ENCODE data around the gene ZBTB49.
A peak's percentile ranks its signal among the peaks of the same experiment; 100 is the strongest.
"Not testable (repeated sequence)": the region's sequence is repeated elsewhere in the genome, so short reads cannot be mapped to it uniquely, and the experiment has no call there.

Gene ZBTB49

GRCh38 chr4:4289941-4290850, at the start of gene ZBTB49, which contains the start of gene LYAR:
Gene ZBTB49 (plus strand): TSS chr4:4290251. CDS start chr4:4299946, 9,695 bp downstream.
Gene LYAR (minus strand): TSS chr4:4290154. CDS start chr4:4283742, 6,412 bp downstream.
- peak; percentile 94 for DNase-seq (ENCODE audit: low read depth, low spot score)

DNA sequence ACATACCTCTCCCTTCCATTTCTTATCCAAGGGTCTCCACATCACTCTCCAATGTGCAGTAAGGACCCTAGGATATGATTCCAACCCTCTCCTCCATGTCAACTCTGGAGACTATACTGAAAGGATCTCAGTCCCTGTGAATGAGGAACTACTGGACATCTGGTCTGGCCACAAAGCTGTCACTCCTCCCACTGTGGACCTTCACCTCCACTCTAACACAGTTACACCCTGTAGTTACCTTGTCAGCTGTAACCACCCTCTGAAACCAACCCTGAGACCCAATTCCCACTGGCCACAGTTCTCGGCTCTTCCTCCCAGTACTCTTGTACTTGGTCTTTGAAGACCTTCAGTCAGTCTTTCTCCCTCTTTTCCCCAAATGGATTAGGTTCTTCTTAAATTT, 44.9 kb upstream of the ZBTB49 start:
- DNase-seq (ENCODE audit: low read depth, low spot score) = no peak

- DNase-seq (ENCODE audit: low read depth, low spot score) = no peak
These were observed 42.4 kb upstream of the ZBTB49 start for GRCh38 chr4:4247696-4248028.

GRCh38 chr4:4248029-4248884, 41.8 kb upstream of the ZBTB49 start, which contains the start of gene TMEM128:
Gene TMEM128 (minus strand): TSS chr4:4248223. CDS start chr4:4248202, 21 bp downstream.
- peak; percentile 84 for DNase-seq (ENCODE audit: low read depth, low spot score)

DNA sequence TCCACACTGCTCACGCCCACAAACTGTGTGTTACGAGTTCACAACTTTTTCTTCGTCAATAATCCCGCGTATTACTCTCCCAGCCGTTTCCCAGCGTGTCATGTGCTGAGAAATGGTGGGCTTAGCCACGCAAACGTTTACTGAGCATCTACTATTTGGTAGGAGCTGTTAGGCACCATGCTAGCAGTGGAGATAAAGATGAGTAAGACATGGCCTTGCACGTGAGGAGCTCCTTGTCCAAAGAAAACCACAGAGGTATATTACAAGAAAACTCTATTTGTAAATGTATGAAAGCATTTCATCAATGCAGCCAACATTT, 41.2 kb upstream of the ZBTB49 start:
- no peak for DNase-seq (ENCODE audit: low read depth, low spot score)

GRCh38 chr4:4249342-4249741, 40.7 kb upstream of the ZBTB49 start:
- DNase-seq (ENCODE audit: low read depth, low spot score) = not testable (repeated sequence)

- DNase-seq (ENCODE audit: low read depth, low spot score) = no peak
These were observed 40.2 kb upstream of the ZBTB49 start for GRCh38 chr4:4249866-4250265.

GRCh38 chr4:4254199-4254598, 35.9 kb upstream of the ZBTB49 start:
- DNase-seq (ENCODE audit: low read depth, low spot score) = no peak

- DNase-seq (ENCODE audit: low read depth, low spot score) = no peak
These were observed 35.4 kb upstream of the ZBTB49 start for GRCh38 chr4:4254666-4255065.

- no peak for DNase-seq (ENCODE audit: low read depth, low spot score)
These were observed 33.3 kb upstream of the ZBTB49 start for GRCh38 chr4:4256799-4257198.

- not testable (repeated sequence) for DNase-seq (ENCODE audit: low read depth, low spot score)
These were observed 32.3 kb upstream of the ZBTB49 start for GRCh38 chr4:4257705-4258104.

- DNase-seq (ENCODE audit: low read depth, low spot score) = no peak
These were observed 30.5 kb upstream of the ZBTB49 start for GRCh38 chr4:4259484-4260100.

GRCh38 chr4:4260185-4260751, 29.8 kb upstream of the ZBTB49 start:
- no peak for DNase-seq (ENCODE audit: low read depth, low spot score)

- no peak for DNase-seq (ENCODE audit: low read depth, low spot score)
These were observed 22.1 kb upstream of the ZBTB49 start for GRCh38 chr4:4267981-4268380.

- no peak for DNase-seq (ENCODE audit: low read depth, low spot score)
These were observed 21.3 kb upstream of the ZBTB49 start for GRCh38 chr4:4268776-4269175.

GRCh38 chr4:4269331-4269731, 20.7 kb upstream of the ZBTB49 start:
- no peak for DNase-seq (ENCODE audit: low read depth, low spot score)

DNA sequence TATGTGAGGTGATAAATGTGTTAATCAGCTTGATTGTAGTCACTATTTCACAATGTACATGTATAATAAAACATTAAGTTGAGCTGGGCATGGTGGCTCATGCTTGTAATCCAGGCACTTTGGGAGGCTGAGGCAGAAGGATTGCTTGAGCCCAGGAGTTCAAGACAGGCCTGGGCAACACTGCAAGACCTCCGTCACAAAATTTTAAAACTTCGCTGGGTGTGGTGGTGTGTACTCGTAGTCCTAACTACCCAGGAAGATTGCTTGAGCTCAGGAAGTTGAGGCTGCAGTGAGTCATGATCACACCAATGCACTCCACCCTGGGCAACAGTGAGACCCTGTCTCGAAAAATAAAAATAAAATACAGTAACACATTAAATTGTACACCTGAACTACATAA, 20.2 kb upstream of the ZBTB49 start:
- no peak for DNase-seq (ENCODE audit: low read depth, low spot score)

DNA sequence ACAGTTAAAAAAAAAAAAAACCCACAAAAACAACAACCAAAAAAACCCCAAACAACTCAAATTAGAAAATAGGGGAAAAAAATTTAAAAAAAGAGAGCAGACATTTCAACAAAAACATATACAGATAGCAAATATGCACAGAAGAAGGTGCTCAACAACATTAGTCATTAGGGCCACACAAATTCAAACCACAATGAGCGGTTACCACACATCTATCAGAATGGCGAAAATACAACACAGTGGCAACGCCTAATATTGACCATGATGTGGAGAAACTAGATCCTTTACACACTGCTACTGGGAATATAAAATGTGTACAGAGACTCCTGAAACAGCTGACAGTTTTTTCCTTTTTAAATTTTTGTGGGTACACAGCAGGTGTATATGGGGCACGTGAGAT, 19.5 kb upstream of the ZBTB49 start:
- DNase-seq (ENCODE audit: low read depth, low spot score) = no peak

GRCh38 chr4:4271912-4272311, 18.1 kb upstream of the ZBTB49 start:
- DNase-seq (ENCODE audit: low read depth, low spot score) = no peak

GRCh38 chr4:4274226-4274625, 15.8 kb upstream of the ZBTB49 start:
- DNase-seq (ENCODE audit: low read depth, low spot score) = no peak

GRCh38 chr4:4277531-4277930, 12.5 kb upstream of the ZBTB49 start:
- DNase-seq (ENCODE audit: low read depth, low spot score) = no peak

GRCh38 chr4:4281787-4282186, 8.3 kb upstream of the ZBTB49 start:
- DNase-seq (ENCODE audit: low read depth, low spot score) = no peak
